ENCODE data around the gene ZNF33A. TPM values are rescaled to one million over a fixed set of nuclear protein-coding genes. Genes with fewer than 3 reads are reported as not detected.
"Not testable (repeated sequence)": the region's sequence is repeated elsewhere in the genome, so short reads cannot be mapped to it uniquely, and the experiment has no call there.

ZNF33A gene
- total and polyA plus RNA-seq, 10 of the 15 experiments (the other 5 are each of a cell fraction or from before 2014, with no cell fraction given) = 9.8 to 29.9 (median 18.3) TPM

GRCh38 chr10:37992083-37992482 lies 18.4 kb upstream of the ZNF33A start:
- H3K4me1 ChIP-seq (ENCODE audit: control insufficient read depth, insufficient read depth, low read length) = no peaks in the 10 kb centered on the region
- no TSS peak for BruUV-seq (replicated peaks)
- RAD21 ChIA-PET (ENCODE audit: unreplicated experiment) = interaction anchor here (1.7 kb wide), 1 partner anchor 374 kb away, joined by 5 read pairs; no protein-coding TSS in a partner anchor
- no peak overlapping the region for H3K27ac ChIP-seq (ENCODE audit: control insufficient read depth, insufficient read depth)
- FAIRE-seq (no peak), ATAC-seq (peak; percentile 46), DNase-seq (ENCODE audit: low read depth, low spot score) (no peak)
- H4K20me1 ChIP-seq (ENCODE audit: control insufficient read depth, insufficient read depth) = no peaks in the 10 kb centered on the region
- no peak overlapping the region for H3K4me2 ChIP-seq (ENCODE audit: control insufficient read depth, insufficient read depth)
- no peaks in the 10 kb centered on the region; the same call in 2 of the 3 replicates for H3K9me3 ChIP-seq (replicated peaks; ENCODE audit: control insufficient read depth, insufficient read depth, low read length)
- peak; percentile 71 for TF ChIP-seq RUNX3 (IDR thresholded peaks at IDR 0.05; ENCODE audit: low read length)
- TF ChIP-seq CTCF (IDR thresholded peaks at IDR 0.05 in 2 of 3, conservative IDR thresholded peaks at IDR 0.05 in 1 of 3; ENCODE audit: control insufficient read depth in 2 of 3, extremely low read depth in 1 of 3, insufficient read depth in 1 of 3, low read depth in 3 of 3, low read length in 3 of 3) = 0 out of 6 replicates have a peak, but pooled peaks of 1 of the 3 experiments have one; percentile 3
- no peak for TF ChIP-seq SUPT20H (IDR thresholded peaks at IDR 0.05; ENCODE audit: borderline replicate concordance, control insufficient read depth, low read depth, low read length)
- 0 out of 2 replicates have a peak, but pooled peaks have one; percentile 32 for TF ChIP-seq YY1 (IDR thresholded peaks at IDR 0.05; ENCODE audit: low read depth, low read length)
- peak; percentile 46 for TF ChIP-seq RAD21 (IDR thresholded peaks at IDR 0.05; ENCODE audit: insufficient read depth, low read depth, low read length)
- no peak for TF ChIP-seq SREBF1 (IDR thresholded peaks at IDR 0.05; ENCODE audit: low read length)
- no peak for TF ChIP-seq NFIC (IDR thresholded peaks at IDR 0.05; ENCODE audit: low read depth, low read length)
- TF ChIP-seq ZNF384 (IDR thresholded peaks at IDR 0.05; ENCODE audit: borderline replicate concordance, low read depth, low read length) = no peak
- 0 out of 2 replicates have a peak, but pooled peaks have one; percentile 8 for TF ChIP-seq SMC3 (IDR thresholded peaks at IDR 0.05; ENCODE audit: borderline replicate concordance, low read length)
- WGBS (ENCODE audit: insufficient coverage, insufficient replicate concordance, low lambda C conversion rate, missing lambda C conversion rate) = 38% methylated on average over 3 of the region's 3 CpGs
- CTCF ChIA-PET = interaction anchor here (0.7 to 2.0 kb wide), 3 partner anchors 15 to 374 kb away, joined by 3 to 5 read pairs (median 3); partner anchors contain the start of gene ZNF25
- in situ Hi-C loops (cut with MboI) (no loop called here), intact Hi-C loops (cut with micrococcal nuclease; ENCODE audit: unreplicated experiment) (no loop called here)
- SMC1A ChIA-PET (ENCODE audit: uncharacterized antibody, unreplicated experiment) = interaction anchor here (1.1 kb wide), 1 partner anchor 10 kb away, joined by 4 read pairs; no protein-coding TSS in a partner anchor
- POLR2A ChIA-PET = no interaction called here
- no peak overlapping the region for H2AFZ ChIP-seq (ENCODE audit: control insufficient read depth, low read depth, low read length)
- H3K27me3 ChIP-seq (replicated peaks in 1 of 2; ENCODE audit: control insufficient read depth in 2 of 2, insufficient read depth in 2 of 2, low read length in 1 of 2) = no peaks in the 10 kb centered on the region
- no peaks in the 10 kb centered on the region for H3K79me2 ChIP-seq (ENCODE audit: control insufficient read depth, insufficient read depth, low read length)
- no peak overlapping the region for H3K9ac ChIP-seq (ENCODE audit: control insufficient read depth, insufficient read depth, low read length)
- H3K36me3 ChIP-seq (ENCODE audit: control insufficient read depth in 2 of 2, insufficient read depth in 2 of 2, low read length in 1 of 2) = no peaks in the 10 kb centered on the region
- H3K4me3 ChIP-seq = no peak overlapping the region

- 38% methylated on average over 2 of the region's 3 CpGs for WGBS (ENCODE audit: insufficient coverage, insufficient replicate concordance, low lambda C conversion rate, missing lambda C conversion rate)
- in situ Hi-C loops (cut with MboI); H4K20me1 ChIP-seq (ENCODE audit: control insufficient read depth, insufficient read depth); H3K4me3 ChIP-seq; FAIRE-seq; intact Hi-C loops (cut with micrococcal nuclease; ENCODE audit: unreplicated experiment); RAD21 ChIA-PET (ENCODE audit: unreplicated experiment); DNase-seq (ENCODE audit: low read depth, low spot score); ATAC-seq; SMC1A ChIA-PET (ENCODE audit: uncharacterized antibody, unreplicated experiment); POLR2A ChIA-PET; H3K36me3 ChIP-seq (ENCODE audit: control insufficient read depth in 2 of 2, insufficient read depth in 2 of 2, low read length in 1 of 2); H3K9me3 ChIP-seq (replicated peaks; ENCODE audit: control insufficient read depth, insufficient read depth, low read length); H3K79me2 ChIP-seq (ENCODE audit: control insufficient read depth, insufficient read depth, low read length); H3K4me2 ChIP-seq (ENCODE audit: control insufficient read depth, insufficient read depth); CTCF ChIA-PET; H3K27me3 ChIP-seq (replicated peaks in 1 of 2; ENCODE audit: control insufficient read depth in 2 of 2, insufficient read depth in 2 of 2, low read length in 1 of 2); H3K4me1 ChIP-seq (ENCODE audit: control insufficient read depth, insufficient read depth, low read length); H2AFZ ChIP-seq (ENCODE audit: control insufficient read depth, low read depth, low read length); BruUV-seq (replicated peaks); H3K9ac ChIP-seq (ENCODE audit: control insufficient read depth, insufficient read depth, low read length); H3K27ac ChIP-seq (ENCODE audit: control insufficient read depth, insufficient read depth): not testable (repeated sequence)
Measured at GRCh38 chr10:37998920-37999319, 11.6 kb upstream of the ZNF33A start.

- DNase-seq (ENCODE audit: low read depth, low spot score); H4K20me1 ChIP-seq (ENCODE audit: control insufficient read depth, insufficient read depth); H3K4me2 ChIP-seq (ENCODE audit: control insufficient read depth, insufficient read depth); SMC1A ChIA-PET (ENCODE audit: uncharacterized antibody, unreplicated experiment); FAIRE-seq; H3K27me3 ChIP-seq (replicated peaks in 1 of 2; ENCODE audit: control insufficient read depth in 2 of 2, insufficient read depth in 2 of 2, low read length in 1 of 2); BruUV-seq (replicated peaks); ATAC-seq; CTCF ChIA-PET; H3K4me1 ChIP-seq (ENCODE audit: control insufficient read depth, insufficient read depth, low read length); H2AFZ ChIP-seq (ENCODE audit: control insufficient read depth, low read depth, low read length); H3K79me2 ChIP-seq (ENCODE audit: control insufficient read depth, insufficient read depth, low read length); H3K9ac ChIP-seq (ENCODE audit: control insufficient read depth, insufficient read depth, low read length); H3K4me3 ChIP-seq; RAD21 ChIA-PET (ENCODE audit: unreplicated experiment); intact Hi-C loops (cut with micrococcal nuclease; ENCODE audit: unreplicated experiment); H3K27ac ChIP-seq (ENCODE audit: control insufficient read depth, insufficient read depth); H3K9me3 ChIP-seq (replicated peaks; ENCODE audit: control insufficient read depth, insufficient read depth, low read length); POLR2A ChIA-PET; in situ Hi-C loops (cut with MboI); H3K36me3 ChIP-seq (ENCODE audit: control insufficient read depth in 2 of 2, insufficient read depth in 2 of 2, low read length in 1 of 2): not testable (repeated sequence)
- 88% methylated on average over 1 of the region's 1 CpG for WGBS (ENCODE audit: insufficient coverage, insufficient replicate concordance, low lambda C conversion rate, missing lambda C conversion rate)
Measured at GRCh38 chr10:38000474-38000873, 10.0 kb upstream of the ZNF33A start.
